Astrocyte of the hippocampus (primary cell): ENCODE results near the gene IQSEC1.

Experiments
- DNase-seq: peaks from one replicate; pipeline ENCODE4 v3.0.0; 2011; ENCODE audit warnings: low read depth, low spot score

IQSEC1 gene

DNA sequence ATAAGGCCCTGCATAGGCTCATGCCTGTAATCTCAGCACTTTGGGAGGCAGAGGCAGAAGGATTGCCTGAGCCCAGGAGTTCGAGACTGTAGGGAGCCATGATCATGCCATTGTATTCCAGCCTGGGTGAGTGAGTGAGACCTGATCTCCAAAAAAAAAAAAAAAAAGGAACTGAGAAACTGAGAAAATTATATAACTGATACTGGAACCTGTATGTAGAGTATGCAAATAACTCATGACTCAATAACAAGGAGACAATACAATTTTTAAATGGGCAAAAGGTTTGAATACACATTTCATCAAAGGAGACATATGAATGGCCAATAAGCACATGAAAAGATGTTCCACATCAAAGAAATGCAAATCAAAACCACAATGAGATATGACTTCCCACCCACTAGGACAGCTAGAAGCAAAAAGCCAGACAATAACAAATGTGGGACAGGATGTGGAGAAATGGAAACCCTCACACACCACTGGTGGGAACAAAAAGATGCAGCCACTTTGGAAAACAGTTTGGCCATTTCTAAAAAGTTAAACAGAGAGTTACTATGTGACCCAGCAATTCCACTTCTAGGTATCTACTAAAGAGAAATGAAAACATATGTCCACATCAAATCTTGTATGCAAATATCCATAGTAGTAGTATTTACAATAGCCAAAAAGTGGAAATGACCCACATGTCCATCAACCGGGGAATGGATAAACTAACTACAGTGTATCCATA is 70.7 kb downstream of the IQSEC1 start:
- DNase-seq = peak; percentile 58

DNA sequence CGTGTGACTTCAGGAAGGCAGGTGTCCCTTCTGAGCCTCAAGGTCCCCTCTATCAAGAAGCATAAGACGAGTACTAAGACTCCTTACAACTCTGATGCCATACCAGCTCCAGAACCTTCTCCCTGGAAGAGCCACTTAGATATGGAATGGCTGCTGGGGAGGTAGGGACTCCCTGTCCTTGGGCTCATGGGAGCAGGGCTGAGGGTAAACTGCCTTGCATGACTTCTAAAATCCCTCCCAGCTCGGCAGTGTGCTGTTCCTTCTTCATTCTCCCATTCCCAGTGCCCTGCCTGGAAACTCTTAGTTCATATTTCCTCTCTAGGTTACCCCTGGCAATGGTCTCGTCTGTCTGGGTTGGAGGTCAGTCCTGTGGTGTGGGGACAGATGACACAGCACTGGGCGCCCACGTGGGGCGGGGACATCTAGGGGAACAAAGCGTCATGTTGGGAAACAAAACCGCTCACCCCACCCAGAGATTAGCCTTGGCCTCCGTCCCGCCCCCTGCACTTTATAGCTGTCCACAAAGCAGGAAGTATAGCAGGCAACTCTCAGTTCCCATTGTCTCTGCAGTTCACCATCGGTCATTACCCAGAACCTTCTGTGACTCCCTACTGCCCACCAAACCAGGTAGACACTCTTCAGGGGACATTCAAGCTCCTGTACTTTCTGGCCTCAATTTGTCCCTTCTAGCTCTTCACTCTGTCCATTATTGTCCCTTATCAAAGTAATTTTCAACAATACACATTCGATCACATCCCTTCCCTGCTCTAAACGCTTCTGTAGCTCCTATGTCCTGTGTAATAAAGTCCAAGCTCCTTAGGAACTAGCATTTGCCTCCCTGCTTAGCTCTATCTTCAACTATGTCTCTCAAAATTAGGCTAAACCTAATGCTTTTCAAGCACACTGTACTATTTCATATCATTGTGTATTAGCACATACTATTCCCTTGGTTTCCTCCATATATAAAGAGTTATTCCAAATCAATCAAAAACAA is 73.8 kb downstream of the IQSEC1 start:
- no peak for DNase-seq

DNA sequence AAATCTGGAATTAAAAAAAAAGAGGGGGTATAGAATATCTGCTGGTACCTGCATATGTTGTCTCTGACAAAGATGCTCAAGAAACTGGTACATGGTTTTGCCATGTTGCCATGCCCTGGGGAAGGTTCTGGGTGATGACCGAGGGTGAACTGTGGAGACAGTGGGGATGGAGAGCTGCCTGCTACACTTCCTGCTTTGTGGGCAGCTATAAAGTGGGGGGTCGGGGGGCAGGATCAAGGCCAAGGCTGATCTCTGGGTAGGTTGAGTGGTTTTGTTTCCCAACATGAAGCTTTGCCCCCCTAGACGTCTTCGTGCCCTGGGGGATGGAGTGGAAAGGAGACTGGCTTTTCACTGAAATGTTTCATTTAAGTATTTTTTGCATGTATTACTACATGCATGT is 74.6 kb downstream of the IQSEC1 start:
- DNase-seq = no peak

DNA sequence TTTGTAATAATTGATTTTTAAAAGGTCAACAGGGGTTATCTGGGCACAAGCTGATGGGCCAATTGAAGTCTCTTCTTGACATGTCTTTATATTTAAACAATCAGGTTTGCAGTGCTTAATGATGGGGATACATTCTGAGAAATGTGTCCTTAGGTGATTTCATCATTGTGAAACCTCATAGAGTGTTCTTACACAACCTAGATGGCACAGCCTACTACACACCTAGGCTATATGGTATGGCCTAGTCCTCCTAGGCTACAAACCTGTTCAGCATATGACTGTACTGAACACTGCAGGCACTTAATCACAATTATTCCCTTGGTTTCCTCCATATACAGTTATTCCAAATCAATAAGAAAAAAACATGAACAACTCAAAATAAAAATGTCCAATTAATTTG is 75.8 kb downstream of the IQSEC1 start:
- no peak for DNase-seq

DNA sequence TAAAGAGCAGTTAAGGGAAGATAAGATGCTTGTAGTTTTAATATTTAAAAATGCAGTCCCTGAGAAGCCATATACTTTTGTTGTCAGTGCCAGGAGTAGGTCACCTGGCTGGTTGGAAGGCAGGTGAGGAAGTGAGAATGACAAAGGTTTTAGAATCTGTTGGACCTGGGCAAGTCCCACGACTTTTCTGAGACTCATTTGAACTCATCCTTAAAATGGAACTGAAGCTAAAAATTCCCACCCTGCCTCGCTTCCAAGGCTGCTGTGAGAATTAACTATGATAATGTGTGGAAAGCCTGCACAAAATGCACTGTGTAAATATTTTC is 77.1 kb downstream of the IQSEC1 start:
- no peak for DNase-seq

DNA sequence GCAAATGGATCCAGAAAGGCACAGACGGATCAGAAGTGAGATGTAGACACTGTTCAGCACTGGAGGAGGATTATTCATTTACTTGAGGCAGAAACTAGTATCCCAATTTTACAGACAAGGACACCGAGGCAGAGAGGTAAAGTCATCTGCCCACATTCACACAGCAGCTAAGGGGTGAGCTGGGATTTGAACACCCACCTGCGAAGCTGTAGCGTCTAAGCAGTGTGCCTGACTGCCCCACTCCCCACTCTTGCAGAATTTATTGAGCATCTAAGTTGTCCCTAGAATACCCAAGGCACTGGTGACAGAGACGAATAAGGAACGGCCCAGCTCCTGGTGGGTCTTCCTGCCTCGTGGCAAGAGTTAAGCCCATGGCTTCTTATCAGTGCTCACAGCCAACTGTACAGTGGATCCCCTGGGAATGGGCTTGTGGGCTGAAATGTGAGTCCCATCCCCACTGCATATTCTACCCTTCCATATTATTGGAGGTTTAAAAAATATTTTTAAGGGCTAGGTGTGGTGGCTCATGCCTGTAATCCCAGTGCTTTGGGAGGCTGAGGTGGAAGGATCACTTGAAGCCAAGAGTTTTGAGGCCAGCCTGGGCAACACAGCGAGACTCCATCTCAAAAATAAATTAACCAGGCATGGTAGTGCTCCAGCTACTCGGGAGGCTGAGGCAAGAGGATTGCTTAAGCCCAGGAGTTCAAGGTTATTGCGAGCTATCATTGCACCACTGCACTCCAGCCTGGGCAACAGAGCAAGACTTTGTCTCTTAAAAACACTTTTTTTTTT is 77.6 kb downstream of the IQSEC1 start:
- no peak for DNase-seq

DNA sequence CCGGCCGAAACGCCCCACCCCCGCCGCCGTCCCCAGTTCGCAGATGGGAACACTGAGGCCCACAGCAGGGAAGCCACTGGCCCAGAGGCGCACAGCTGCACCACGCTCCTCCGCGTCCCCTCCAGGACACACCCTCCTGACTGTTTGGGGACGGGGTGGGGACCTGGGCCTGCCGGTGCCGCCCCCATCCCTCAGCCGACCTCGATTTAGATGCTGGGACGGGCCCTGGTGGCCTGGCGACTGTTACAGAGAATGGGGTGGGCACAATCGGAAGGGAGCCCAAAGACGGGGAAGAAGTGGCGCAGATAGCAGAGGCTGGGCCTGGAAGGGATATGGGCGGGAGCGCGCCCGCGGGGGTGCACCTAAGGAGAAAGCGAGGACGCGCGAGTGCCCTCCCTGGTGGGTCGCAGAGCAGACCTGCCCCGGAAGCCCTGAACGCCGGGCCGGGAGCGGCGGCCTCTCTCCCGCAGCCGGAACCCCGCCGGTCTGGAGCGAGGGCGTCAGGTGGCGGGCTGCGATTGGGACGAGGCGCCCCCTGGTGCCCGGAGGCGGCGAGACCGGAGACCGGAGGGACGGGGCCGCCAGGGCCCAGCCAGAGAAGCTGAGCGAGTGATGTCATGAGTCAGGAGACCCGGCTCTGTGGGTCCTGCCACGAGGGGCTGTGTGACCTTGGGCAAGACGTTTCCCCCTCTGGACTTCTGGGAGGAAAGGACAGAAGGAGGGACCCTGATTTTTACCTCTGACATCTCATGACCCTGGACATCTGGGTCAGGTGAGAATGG is 78.4 kb downstream of the IQSEC1 start:
- peak; percentile 95 for DNase-seq

DNA sequence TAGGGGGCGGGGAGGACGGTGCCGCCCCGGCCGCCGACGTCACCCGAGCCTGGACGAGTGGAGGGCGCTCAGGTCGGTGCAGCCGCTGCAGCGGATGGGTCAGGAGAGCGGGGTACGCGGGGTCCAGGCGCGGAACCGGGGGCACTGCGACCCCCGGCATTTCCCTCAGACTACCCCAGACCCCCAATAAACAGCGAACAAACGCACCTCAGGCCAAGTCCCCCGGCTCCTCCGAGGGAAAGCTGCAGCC is 78.9 kb downstream of the IQSEC1 start:
- peak; percentile 62 for DNase-seq

DNA sequence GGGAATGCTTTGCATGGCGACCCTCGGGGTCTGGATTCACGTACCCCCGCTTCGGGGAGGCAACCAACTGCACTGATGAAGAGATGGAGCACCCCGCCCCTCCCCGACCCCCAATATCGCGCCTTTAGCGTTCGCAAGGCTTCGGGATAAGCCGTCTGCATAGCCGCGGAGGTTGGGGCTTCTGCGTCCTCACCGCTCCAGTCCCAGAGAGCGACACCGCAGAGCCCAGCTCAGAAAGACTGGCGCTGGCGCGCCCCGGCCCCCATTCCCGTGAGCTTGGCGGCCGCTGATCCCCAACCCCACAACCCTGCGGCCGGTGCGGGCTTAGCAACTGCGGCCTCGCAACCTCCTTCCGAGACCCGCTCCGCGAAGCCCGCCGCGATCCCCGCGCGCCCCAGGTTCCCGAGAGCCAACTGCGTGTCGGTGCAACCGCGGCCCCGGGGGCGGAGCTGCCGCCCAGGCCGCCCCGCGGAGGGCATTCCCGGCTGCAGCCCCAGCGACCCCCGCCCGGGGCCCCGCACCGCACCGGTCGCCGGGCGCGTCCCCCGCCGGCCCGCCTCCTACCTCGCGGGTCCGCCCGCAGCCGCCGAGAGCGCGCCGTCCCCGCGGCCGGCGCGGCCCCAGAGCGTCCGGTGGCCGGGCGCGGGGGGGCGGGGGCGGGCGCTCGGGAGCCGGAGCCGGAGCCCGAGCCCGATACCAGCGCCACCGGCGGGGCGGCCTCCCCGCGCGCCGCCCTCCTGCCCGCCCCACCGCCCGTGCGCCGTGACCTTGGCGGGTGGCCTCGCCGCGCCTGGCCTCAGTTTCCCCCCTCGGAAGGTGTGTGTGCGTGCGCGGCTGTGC is 79.5 kb downstream of the IQSEC1 start:
- peak; percentile 48 for DNase-seq

DNA sequence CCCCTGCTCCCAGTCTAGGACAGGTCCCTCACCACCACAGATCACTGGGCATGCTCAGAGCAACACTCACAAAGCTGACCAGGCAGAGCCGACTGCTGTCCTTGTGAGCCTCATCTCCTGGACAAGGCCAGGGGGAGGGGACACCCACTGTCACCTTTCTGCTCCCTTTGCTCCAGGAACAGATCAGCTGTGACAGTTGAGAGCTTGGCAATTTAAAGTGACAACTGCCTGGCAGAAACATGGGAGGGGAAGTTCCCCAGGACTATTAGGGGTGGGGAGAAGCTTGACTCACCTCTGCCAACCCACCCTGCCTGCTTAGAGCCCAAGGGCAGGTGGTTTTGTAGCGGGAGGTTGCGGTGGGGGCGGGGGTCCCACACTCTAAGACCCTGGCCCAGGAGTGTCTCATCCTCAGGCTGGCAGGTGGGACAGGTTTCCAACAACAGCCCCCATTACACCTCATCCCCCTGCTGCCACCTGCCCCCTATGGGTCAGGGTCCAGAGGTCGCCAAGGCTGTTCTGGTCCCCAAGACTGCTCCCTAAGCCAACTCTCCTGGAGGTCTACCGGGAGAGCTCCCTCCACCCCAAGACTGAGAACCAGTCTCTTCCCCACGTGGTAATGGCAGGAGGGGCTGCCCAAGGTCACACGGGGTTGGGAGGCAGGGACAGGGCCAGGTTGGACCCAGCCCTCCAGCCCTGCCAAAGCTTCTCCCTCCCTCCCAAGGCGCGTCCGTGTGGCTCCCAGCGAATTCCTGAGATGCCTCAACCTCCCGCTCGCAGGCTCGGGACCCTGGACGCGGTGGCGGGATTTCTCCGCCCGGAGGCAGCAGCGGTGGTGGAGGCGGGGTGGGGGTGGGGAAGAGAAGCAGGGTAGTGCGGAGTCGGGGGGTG is 80.4 kb downstream of the IQSEC1 start:
- peak; percentile 83 for DNase-seq

DNA sequence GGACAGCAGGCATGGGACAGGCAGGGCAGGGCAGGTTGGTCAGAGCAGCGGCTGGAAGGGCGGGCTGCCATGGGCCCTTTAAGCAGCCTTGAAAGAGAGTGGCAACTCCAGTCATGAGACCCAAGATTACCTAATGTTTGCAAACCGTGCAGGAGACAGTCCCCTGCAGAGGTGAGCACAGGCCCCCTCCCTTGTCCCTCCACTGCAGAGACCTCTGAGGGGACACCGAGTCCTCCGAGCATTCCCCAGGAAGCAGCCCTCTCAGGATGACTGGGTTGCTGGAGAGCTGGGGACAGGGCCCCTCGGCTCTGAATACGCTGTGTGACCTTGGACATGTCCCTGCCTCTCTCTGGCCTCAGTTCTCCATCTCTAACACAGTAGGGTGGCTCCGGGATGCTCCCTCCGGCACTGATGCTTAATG is 81.4 kb downstream of the IQSEC1 start:
- no peak for DNase-seq

DNA sequence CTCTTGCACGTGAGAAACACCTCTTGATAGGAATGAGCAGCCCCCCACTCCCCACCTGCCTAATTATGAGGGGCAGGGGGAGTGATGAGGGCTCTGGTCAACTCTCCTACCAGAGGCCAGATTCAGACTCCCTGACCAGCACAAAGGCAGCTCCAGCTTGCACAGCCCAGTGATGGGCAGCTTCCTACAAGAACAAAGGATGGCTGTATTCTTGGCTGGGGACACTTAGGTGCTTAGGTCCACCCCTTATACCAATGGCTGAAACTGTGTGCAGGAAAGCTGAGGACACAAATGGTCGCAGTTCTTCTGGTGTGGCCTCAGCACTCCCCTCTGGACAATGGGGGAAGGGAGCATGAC is 81.8 kb downstream of the IQSEC1 start:
- DNase-seq = no peak

DNA sequence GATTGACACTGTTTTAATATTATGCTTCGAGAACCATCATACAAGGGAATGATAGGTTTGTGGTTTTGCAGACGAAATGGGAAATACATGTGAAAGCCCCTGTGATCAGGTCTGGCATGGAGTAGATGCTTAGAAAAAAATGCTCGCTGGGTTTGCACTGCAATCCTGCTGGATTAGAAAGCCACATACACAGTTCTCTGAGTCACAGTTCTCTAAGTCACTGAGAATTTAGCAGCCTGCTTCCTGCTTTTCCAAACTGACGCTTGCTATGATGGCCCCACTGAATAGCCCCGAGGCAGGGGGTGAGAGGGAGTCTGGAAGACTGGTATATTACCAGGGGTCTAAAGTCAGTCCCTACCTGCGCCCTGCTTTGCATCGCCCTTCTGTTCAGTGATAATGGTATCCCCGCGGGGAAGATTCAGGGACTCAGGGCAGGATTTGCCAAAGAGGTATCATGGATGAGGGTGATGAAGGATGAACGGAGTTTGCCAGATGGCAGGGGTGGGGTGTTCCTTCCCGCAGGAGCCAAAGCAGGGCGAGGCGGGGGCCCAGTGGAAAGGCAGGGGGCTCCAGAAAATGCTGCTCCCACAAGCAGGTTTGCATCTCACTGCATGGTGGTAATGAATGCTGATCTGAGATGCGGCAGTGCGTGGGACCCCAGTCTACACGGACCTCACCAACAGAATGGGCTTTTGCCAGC is 82.3 kb downstream of the IQSEC1 start:
- DNase-seq = peak; percentile 84

DNA sequence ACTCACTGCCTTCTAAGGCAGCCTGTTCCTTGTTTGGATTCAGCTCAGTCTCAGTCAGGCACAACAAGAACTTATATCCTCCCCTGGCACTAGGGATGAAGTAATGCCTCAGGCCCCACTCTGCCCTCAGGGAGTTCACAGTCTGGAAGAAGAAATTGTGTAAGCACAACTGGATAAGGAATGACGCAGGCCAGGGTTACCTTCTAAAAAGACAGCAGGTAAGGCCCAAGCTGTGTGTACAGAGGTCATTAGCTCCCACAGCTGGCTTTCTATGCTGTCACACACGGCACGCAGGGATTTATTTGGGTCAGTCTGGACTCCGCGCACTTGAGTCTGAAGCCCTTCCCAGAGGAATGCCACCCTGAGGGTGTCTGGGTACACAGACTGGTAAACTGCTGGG is 82.9 kb downstream of the IQSEC1 start:
- DNase-seq = no peak

DNA sequence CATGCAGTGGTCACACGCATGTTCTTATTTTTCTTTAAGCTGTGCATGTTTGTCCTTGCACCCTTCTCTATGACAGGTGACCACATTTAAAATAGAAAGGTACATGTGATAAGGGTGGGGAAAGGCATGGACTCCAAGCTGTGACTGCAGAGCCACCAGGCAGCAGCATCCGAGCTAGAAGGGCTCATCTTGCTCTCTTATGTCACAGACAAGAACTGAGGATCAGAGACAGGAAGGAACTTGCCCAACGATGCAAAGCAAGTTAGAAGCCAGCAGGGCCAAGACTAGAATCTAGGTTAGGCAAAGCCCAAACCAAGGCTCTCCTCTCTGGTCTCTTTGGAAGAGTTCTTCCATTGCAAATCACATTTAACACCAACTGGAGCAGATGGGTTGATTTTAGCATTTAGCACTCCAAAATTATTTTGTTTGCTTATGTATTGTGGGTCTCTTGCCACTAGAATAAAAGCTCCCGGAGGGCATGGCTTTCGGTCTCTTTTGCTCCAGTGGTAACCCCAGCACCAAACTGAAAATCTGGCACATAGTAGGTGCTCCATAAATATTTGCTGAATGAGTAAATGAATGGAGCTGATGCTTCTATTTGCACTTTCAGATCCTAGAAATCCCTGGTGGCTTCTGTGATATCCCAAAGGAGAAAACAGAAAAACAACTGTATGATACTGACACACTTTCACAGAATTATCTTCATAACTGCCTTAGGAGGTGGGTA is 84.3 kb downstream of the IQSEC1 start:
- no peak for DNase-seq

DNA sequence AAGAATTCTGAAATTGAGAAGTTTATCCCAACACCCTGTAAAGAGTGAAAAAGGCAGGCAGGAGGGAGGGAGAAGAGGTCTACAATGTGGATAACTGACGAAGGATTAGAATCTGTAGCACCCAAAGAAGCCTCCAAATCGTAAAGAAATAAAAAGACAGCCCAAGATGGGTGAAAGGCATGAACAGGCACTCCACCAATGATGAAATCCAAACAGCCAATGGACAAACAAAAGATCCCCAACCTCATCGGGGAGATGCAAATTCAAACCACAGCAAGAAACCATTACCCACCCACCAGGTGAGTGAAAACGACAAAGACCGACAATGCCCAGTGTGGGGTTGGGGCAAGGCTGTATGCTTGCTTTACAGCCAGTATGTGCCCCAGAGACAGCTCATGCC is 85.6 kb downstream of the IQSEC1 start:
- DNase-seq = no peak

DNA sequence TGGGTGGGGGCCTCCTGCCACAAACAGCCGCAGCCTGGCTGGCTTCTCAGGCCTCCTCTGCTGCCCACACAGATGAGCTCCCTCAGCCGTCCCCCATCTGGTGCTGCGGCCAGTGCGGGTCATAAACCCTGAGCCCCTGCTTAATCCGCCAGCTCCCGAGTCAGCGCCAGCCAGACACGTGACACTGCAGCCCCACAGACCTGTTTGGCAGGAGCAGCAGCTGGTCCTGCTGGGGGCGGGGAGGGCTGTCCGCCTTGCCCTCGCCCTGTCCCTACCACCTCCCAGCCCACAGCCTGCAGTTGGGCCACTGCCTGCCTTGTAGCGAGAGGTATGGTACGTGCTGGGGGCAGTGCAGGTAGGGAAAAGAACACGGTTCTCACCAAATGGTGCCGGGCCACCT is 86.2 kb downstream of the IQSEC1 start:
- no peak for DNase-seq

DNA sequence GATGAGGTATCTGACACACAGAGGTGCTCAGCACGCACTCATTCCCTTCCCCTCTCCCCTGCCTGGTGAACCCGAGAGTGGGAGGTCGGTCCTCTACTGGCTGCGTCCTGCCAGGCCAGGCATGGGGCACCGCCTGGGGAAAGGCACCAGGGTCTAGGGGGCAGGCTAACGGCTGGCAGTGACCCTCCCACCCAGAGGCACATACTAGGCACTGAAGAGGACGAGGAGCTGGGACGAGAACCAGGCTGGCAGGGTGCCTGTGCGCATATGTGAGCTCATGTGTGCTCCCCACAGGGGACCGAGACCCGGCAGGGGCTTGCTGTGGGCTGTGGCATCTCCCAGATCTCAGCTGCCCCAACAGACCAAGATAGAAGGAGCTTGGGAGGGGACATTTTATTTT is 86.7 kb downstream of the IQSEC1 start:
- DNase-seq = no peak

DNA sequence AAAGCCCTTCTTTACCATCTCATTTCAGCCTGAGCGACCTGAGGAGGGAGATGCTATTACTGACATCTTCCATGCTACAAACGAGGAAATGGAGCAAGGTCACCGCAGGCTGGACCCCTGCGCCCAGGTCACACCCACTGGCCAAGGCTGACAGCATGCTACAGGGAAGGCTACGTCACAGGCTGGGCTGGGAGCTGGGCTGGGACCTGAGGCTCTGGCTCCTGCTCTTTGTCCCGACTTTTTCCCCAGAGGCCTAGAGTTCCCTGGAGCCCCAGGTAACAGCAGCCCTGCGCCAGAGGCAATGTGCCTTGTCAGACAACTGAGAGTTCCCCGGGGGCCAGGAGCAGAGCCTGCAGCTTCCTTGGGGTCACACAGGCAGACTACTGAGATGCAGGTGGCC is 87.2 kb downstream of the IQSEC1 start:
- DNase-seq = no peak
